ENCODE results near the gene SMIM24. TPM values are rescaled to one million over a fixed set of nuclear protein-coding genes. Genes with fewer than 3 reads are reported as not detected.

Gene SMIM24
- total RNA-seq, 2 donors from 2014 or later = not detected

GRCh38 chr19:3483226-3483628 lies 2.9 kb upstream of the SMIM24 start, which contains the start of gene SMIM44:
Gene SMIM44 (minus strand): TSS chr19:3483441. CDS start chr19:3483403, 38 bp downstream.
- peaks cover 7% of the 10 kb centered on the region for H3K36me3 Mint-ChIP-seq (ENCODE audit: low read depth)
- H3K27ac ChIP-seq (ENCODE audit: low read depth, low read length) = no peak within 1 kb of the TSS
- H3K27me3 ChIP-seq (ENCODE audit: control insufficient read depth, insufficient read depth, low read length, poor library complexity, severe bottlenecking) = no peaks in the 10 kb centered on the region
- DNase-seq = peak; percentile 36
- no peak within 1 kb of the TSS for H3K9ac ChIP-seq (ENCODE audit: extremely low read depth, low read length, poor library complexity, severe bottlenecking)
- peaks cover 4% of the 10 kb centered on the region for H3K27me3 Mint-ChIP-seq (ENCODE audit: insufficient read depth)
- no peak within 1 kb of the TSS for H3K4me3 Mint-ChIP-seq
- H3K4me3 ChIP-seq (ENCODE audit: low read length) = no peak within 1 kb of the TSS
- peaks cover 3% of the 10 kb centered on the region for H3K9me3 Mint-ChIP-seq
- no peak within 1 kb of the TSS for H3K27ac Mint-ChIP-seq
- H3K9me3 ChIP-seq (ENCODE audit: control insufficient read depth, low read length) = no peaks in the 10 kb centered on the region
- no peaks in the 10 kb centered on the region for H3K36me3 ChIP-seq (ENCODE audit: control insufficient read depth, insufficient read depth, low read length)
- peaks cover 11% of the 10 kb centered on the region for H3K4me1 Mint-ChIP-seq
- TF ChIP-seq CTCF (conservative IDR thresholded peaks at IDR 0.05) = no peak
- H3K4me1 ChIP-seq (ENCODE audit: control insufficient read depth, insufficient read depth, low read length) = no peaks in the 10 kb centered on the region
- 91 to 94% methylated on average over 10 to 33 of the region's 33 CpGs for WGBS, 2 experiments (ENCODE audit: insufficient coverage in 1 of 2, insufficient read length in 1 of 2)

GRCh38 chr19:3482507-3483225 lies 2.3 kb upstream of the SMIM24 start:
- H3K9me3 ChIP-seq (ENCODE audit: control insufficient read depth, low read length) = no peaks in the 10 kb centered on the region
- H3K27ac Mint-ChIP-seq = no peak overlapping the region
- DNase-seq = peak; percentile 45
- peaks cover 3% of the 10 kb centered on the region for H3K9me3 Mint-ChIP-seq
- no peak overlapping the region for H3K9ac ChIP-seq (ENCODE audit: extremely low read depth, low read length, poor library complexity, severe bottlenecking)
- no peaks in the 10 kb centered on the region for H3K4me1 ChIP-seq (ENCODE audit: control insufficient read depth, insufficient read depth, low read length)
- TF ChIP-seq CTCF (conservative IDR thresholded peaks at IDR 0.05) = no peak
- no peaks in the 10 kb centered on the region for H3K36me3 ChIP-seq (ENCODE audit: control insufficient read depth, insufficient read depth, low read length)
- H3K4me3 ChIP-seq (ENCODE audit: low read length) = no peak overlapping the region
- H3K4me1 Mint-ChIP-seq = peaks cover 11% of the 10 kb centered on the region
- H3K27me3 Mint-ChIP-seq (ENCODE audit: insufficient read depth) = peaks cover 7% of the 10 kb centered on the region
- H3K4me3 Mint-ChIP-seq = no peak overlapping the region
- H3K36me3 Mint-ChIP-seq (ENCODE audit: low read depth) = peaks cover 4% of the 10 kb centered on the region
- no peaks in the 10 kb centered on the region for H3K27me3 ChIP-seq (ENCODE audit: control insufficient read depth, insufficient read depth, low read length, poor library complexity, severe bottlenecking)
- H3K27ac ChIP-seq (ENCODE audit: low read depth, low read length) = no peak overlapping the region
- WGBS, 2 experiments (ENCODE audit: insufficient coverage in 1 of 2, insufficient read length in 1 of 2) = 93 to 94% methylated on average over 24 to 49 of the region's 49 CpGs

GRCh38 chr19:3481241-3482090 lies 1.1 kb upstream of the SMIM24 start:
- TF ChIP-seq CTCF (conservative IDR thresholded peaks at IDR 0.05) = no peak
- no peaks in the 10 kb centered on the region for H3K36me3 ChIP-seq (ENCODE audit: control insufficient read depth, insufficient read depth, low read length)
- H3K9me3 ChIP-seq (ENCODE audit: control insufficient read depth, low read length) = no peaks in the 10 kb centered on the region
- Mint-ChIP-seq H3K4me1 (peaks cover 11% of the 10 kb centered on the region), H3K27ac (no peak overlapping the region), H3K4me3 (no peak overlapping the region), H3K36me3 (ENCODE audit: low read depth) (no peaks in the 10 kb centered on the region), H3K9me3 (no peaks in the 10 kb centered on the region), H3K27me3 (ENCODE audit: insufficient read depth) (peaks cover 3% of the 10 kb centered on the region)
- H3K4me3 ChIP-seq (ENCODE audit: low read length) = no peak overlapping the region
- peak; percentile 86 for DNase-seq
- H3K9ac ChIP-seq (ENCODE audit: extremely low read depth, low read length, poor library complexity, severe bottlenecking) = no peak overlapping the region
- H3K27me3 ChIP-seq (ENCODE audit: control insufficient read depth, insufficient read depth, low read length, poor library complexity, severe bottlenecking) = no peaks in the 10 kb centered on the region
- H3K27ac ChIP-seq (ENCODE audit: low read depth, low read length) = no peak overlapping the region
- 70 to 72% methylated on average over 32 to 38 of the region's 38 CpGs for WGBS, 2 experiments (ENCODE audit: insufficient coverage in 1 of 2, insufficient read length in 1 of 2)
- H3K4me1 ChIP-seq (ENCODE audit: control insufficient read depth, insufficient read depth, low read length) = no peaks in the 10 kb centered on the region
